ENCODE measurements around the gene MRPL23. TPM values are rescaled to one million over a fixed set of nuclear protein-coding genes. Genes with fewer than 3 reads are reported as not detected.

Gene MRPL23
- total RNA-seq, 2 donors from 2014 or later = 65.8 to 79.0 TPM

GRCh38 chr11:2004466-2004865 is 57.3 kb downstream of the MRPL23 start:
- no peak for ATAC-seq
- intact Hi-C loops (cut with DNase I, micrococcal nuclease) = no loop called here

More at GRCh38 chr11:2004466-2004865, 57.3 kb downstream of the MRPL23 start:
- DNase-seq = no peak

Other genes with a start within 250 kb of the MRPL23 start
- gene IFITM10, start 196.7 kb upstream of the MRPL23 start, total RNA-seq = 1 to 10 TPM in 1 of 2 donors, under 1 TPM in 1; 0.87 to 1.7 TPM
- 1,000 to 10,000 TPM; 1,016 to 1,279 TPM for gene CTSD, start 183.4 kb upstream of the MRPL23 start, total RNA-seq
- gene SYT8, start 112.3 kb upstream of the MRPL23 start, total RNA-seq = 1 to 10 TPM in 1 of 2 donors, under 1 TPM in 1; 0.75 to 4.6 TPM
- gene TNNI2, start 108.4 kb upstream of the MRPL23 start, total RNA-seq = under 1 TPM in 1 of 2 donors, not detected in 1; 0.92 TPM
- gene LSP1, start 94.2 kb upstream of the MRPL23 start, total RNA-seq = 10 to 100 TPM in 1 of 2 donors, 1 to 10 TPM in 1; 9.9 to 28.6 TPM
- not detected for gene PRR33, start 55.4 kb upstream of the MRPL23 start, total RNA-seq
- under 1 TPM in 1 of 2 donors, not detected in 1; 0.73 TPM for gene TNNT3, start 27.6 kb upstream of the MRPL23 start, total RNA-seq
- gene H19, start 50.5 kb downstream of the MRPL23 start, total RNA-seq = 10 to 100 TPM in 1 of 2 donors, 1 to 10 TPM in 1; 7.4 to 14.2 TPM
- gene IGF2, start 192.1 kb downstream of the MRPL23 start, total RNA-seq = 10 to 100 TPM in 1 of 2 donors, 1 to 10 TPM in 1; 7.3 to 10.8 TPM
- 1 to 10 TPM in 1 of 2 donors, not detected in 1; 1.3 TPM for gene INS, start 213.9 kb downstream of the MRPL23 start, total RNA-seq
- not detected for gene TH, start 224.5 kb downstream of the MRPL23 start, total RNA-seq